ENCODE data around the gene SCIMP. TPM values are rescaled to one million over a fixed set of nuclear protein-coding genes. Genes with fewer than 3 reads are reported as not detected.

Gene SCIMP
- total RNA-seq, 1 donor from 2014 or later, result not detected

DNA sequence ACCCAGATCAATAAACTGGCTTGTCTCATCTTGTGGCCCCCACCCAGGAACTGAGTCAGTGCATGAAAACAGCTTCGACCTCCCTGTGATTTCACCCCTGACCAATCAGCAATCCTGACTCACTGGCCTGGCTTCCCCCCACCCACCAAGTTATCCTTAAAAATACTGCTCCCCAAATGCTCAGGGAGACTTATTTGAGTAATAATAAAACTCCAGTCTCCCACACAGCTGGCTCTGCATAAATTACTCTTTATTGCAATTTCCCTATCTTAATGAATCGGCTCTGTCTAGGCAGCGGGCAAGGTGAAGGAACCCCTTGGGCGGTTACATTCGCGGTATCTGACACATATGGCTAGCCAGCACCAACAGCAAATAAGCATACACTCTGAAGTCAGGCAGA is 37.7 kb upstream of the SCIMP start:
- TF ChIP-seq, protein P1, sequence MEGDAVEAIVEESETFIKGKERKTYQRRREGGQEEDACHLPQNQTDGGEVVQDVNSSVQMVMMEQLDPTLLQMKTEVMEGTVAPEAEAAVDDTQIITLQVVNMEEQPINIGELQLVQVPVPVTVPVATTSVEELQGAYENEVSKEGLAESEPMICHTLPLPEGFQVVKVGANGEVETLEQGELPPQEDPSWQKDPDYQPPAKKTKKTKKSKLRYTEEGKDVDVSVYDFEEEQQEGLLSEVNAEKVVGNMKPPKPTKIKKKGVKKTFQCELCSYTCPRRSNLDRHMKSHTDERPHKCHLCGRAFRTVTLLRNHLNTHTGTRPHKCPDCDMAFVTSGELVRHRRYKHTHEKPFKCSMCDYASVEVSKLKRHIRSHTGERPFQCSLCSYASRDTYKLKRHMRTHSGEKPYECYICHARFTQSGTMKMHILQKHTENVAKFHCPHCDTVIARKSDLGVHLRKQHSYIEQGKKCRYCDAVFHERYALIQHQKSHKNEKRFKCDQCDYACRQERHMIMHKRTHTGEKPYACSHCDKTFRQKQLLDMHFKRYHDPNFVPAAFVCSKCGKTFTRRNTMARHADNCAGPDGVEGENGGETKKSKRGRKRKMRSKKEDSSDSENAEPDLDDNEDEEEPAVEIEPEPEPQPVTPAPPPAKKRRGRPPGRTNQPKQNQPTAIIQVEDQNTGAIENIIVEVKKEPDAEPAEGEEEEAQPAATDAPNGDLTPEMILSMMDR (IDR thresholded peaks at IDR 0.05), result no peak
- Mint-ChIP-seq H3K4me3 (ENCODE audit: unreplicated experiment) (no peak overlapping the region), H3K9me3 (ENCODE audit: unreplicated experiment) (no peaks in the 10 kb centered on the region), H3K27me3 (ENCODE audit: unreplicated experiment) (peaks cover 11% of the 10 kb centered on the region), H3K27ac (ENCODE audit: unreplicated experiment) (no peak overlapping the region), H3K36me3 (ENCODE audit: unreplicated experiment) (no peaks in the 10 kb centered on the region), H3K4me1 (ENCODE audit: unreplicated experiment) (no peaks in the 10 kb centered on the region)
- DNase-seq (ENCODE audit: extremely low spot score, unreplicated experiment), result no peak

- peaks cover 11% of the 10 kb centered on the region for H3K27me3 Mint-ChIP-seq (ENCODE audit: unreplicated experiment)
- H3K36me3 Mint-ChIP-seq (ENCODE audit: unreplicated experiment), result no peaks in the 10 kb centered on the region
- no peak overlapping the region for H3K27ac Mint-ChIP-seq (ENCODE audit: unreplicated experiment)
- no peaks in the 10 kb centered on the region for H3K4me1 Mint-ChIP-seq (ENCODE audit: unreplicated experiment)
- no peak overlapping the region for H3K4me3 Mint-ChIP-seq (ENCODE audit: unreplicated experiment)
- no peaks in the 10 kb centered on the region for H3K9me3 Mint-ChIP-seq (ENCODE audit: unreplicated experiment)
- DNase-seq (ENCODE audit: extremely low spot score, unreplicated experiment), result no peak
- TF ChIP-seq, protein P1 (IDR thresholded peaks at IDR 0.05), result no peak
These were observed 34.7 kb upstream of the SCIMP start for GRCh38 chr17:5269241-5269960.

GRCh38 chr17:5264893-5265292 is 30.2 kb upstream of the SCIMP start:
- DNase-seq (ENCODE audit: extremely low spot score, unreplicated experiment), result no peak
- H3K9me3 Mint-ChIP-seq (ENCODE audit: unreplicated experiment), result no peaks in the 10 kb centered on the region
- H3K27ac Mint-ChIP-seq (ENCODE audit: unreplicated experiment), result no peak overlapping the region
- peaks cover 7% of the 10 kb centered on the region for H3K27me3 Mint-ChIP-seq (ENCODE audit: unreplicated experiment)
- H3K4me1 Mint-ChIP-seq (ENCODE audit: unreplicated experiment), result no peaks in the 10 kb centered on the region
- H3K4me3 Mint-ChIP-seq (ENCODE audit: unreplicated experiment), result no peak overlapping the region
- TF ChIP-seq, protein P1 (IDR thresholded peaks at IDR 0.05), result no peak
- no peaks in the 10 kb centered on the region for H3K36me3 Mint-ChIP-seq (ENCODE audit: unreplicated experiment)

- no peak for DNase-seq (ENCODE audit: extremely low spot score, unreplicated experiment)
- H3K36me3 Mint-ChIP-seq (ENCODE audit: unreplicated experiment), result no peaks in the 10 kb centered on the region
- TF ChIP-seq, protein P1 (IDR thresholded peaks at IDR 0.05), result no peak
- H3K4me1 Mint-ChIP-seq (ENCODE audit: unreplicated experiment), result no peaks in the 10 kb centered on the region
- no peak overlapping the region for H3K27ac Mint-ChIP-seq (ENCODE audit: unreplicated experiment)
- H3K4me3 Mint-ChIP-seq (ENCODE audit: unreplicated experiment), result no peak overlapping the region
- H3K9me3 Mint-ChIP-seq (ENCODE audit: unreplicated experiment), result no peaks in the 10 kb centered on the region
- H3K27me3 Mint-ChIP-seq (ENCODE audit: unreplicated experiment), result peaks cover 7% of the 10 kb centered on the region
These were observed 28.8 kb upstream of the SCIMP start for GRCh38 chr17:5263441-5263840.

DNA sequence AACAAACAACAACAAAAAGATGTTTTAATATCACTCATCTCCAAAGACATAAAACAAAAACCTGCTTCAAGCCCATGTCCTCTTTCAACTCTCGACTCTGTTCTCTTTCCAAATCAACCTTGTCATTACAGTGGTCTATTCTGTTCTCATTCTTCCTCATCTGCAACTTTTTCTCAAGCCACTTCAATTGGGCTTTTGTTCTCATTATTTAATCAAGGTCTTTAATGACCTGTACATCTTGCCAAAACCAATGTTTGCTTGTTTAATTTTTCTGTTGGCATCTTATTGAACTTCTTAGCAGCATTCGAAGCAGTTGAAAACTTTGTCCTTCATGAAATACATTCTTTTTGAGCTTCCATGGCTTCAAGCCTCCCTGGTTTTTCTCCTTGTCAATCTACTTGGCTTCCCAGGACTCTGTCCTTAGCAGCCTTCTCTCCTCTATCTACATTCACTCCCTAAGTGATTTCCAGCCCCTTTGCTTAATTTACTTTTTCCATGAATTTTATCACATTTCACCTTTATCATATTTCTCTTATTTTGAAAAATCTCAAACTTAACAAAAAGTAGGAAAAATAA is 27.8 kb upstream of the SCIMP start:
- Mint-ChIP-seq H3K9me3 (ENCODE audit: unreplicated experiment) (no peaks in the 10 kb centered on the region), H3K4me1 (ENCODE audit: unreplicated experiment) (no peaks in the 10 kb centered on the region), H3K4me3 (ENCODE audit: unreplicated experiment) (no peak overlapping the region), H3K27ac (ENCODE audit: unreplicated experiment) (no peak overlapping the region), H3K36me3 (ENCODE audit: unreplicated experiment) (no peaks in the 10 kb centered on the region), H3K27me3 (ENCODE audit: unreplicated experiment) (peaks cover 3% of the 10 kb centered on the region)
- DNase-seq (ENCODE audit: extremely low spot score, unreplicated experiment), result no peak
- TF ChIP-seq, protein P1 (IDR thresholded peaks at IDR 0.05), result no peak
